GM12864 (cell line): ENCODE results near the gene CFAP97D2.
"Not testable (repeated sequence)": the region's sequence is repeated elsewhere in the genome, so short reads cannot be mapped to it uniquely, and the experiment has no call there.

ENCODE experiments used
- DNase-seq: peaks from one replicate; pipeline ENCODE4 v3.0.0-alpha.2; 2011; ENCODE audit warnings: low read depth
- H3K4me3 ChIP-seq: 2 replicates; pipeline ENCODE4 v1.5.1; 2011; ENCODE audit warnings: mild to moderate bottlenecking, low read depth, low read length, control low read depth
- CTCF ChIP-seq: IDR thresholded peaks from 2 replicates; pipeline ENCODE4 v1.5.1; 2011; ENCODE audit warnings: low read depth, mild to moderate bottlenecking, moderate library complexity, low read length, control low read depth, inconsistent platforms; ENCODE audit errors: missing control alignments

Gene CFAP97D2

GRCh38 chr13:114237415-114238112 lies 58.5 kb downstream of the CFAP97D2 start:
- no peak for TF ChIP-seq CTCF
- no peak overlapping the region for H3K4me3 ChIP-seq
- DNase-seq: no peak

GRCh38 chr13:114241918-114242317 lies 62.9 kb downstream of the CFAP97D2 start:
- no peak for DNase-seq
- no peak overlapping the region for H3K4me3 ChIP-seq
- TF ChIP-seq CTCF: no peak

GRCh38 chr13:114243971-114244370 lies 64.9 kb downstream of the CFAP97D2 start:
- TF ChIP-seq CTCF: no peak
- no peak for DNase-seq

GRCh38 chr13:114244637-114245036 lies 65.6 kb downstream of the CFAP97D2 start:
- no peak for DNase-seq
- TF ChIP-seq CTCF: no peak
- H3K4me3 ChIP-seq: no peak overlapping the region

More at GRCh38 chr13:114243971-114244370, 64.9 kb downstream of the CFAP97D2 start:
- no peak overlapping the region for H3K4me3 ChIP-seq

GRCh38 chr13:114248011-114248410 lies 69.0 kb downstream of the CFAP97D2 start:
- no peak for TF ChIP-seq CTCF
- H3K4me3 ChIP-seq: no peak overlapping the region
- DNase-seq: no peak

GRCh38 chr13:114249077-114249476 lies 70.0 kb downstream of the CFAP97D2 start:
- DNase-seq: no peak
- TF ChIP-seq CTCF: no peak
- H3K4me3 ChIP-seq: no peak overlapping the region

- DNase-seq, H3K4me3 ChIP-seq: not testable (repeated sequence)
Observed at GRCh38 chr13:114251639-114252440, 72.8 kb downstream of the CFAP97D2 start.
